Retinal pigment epithelial cell (primary cell): ENCODE measurements around the gene CBLN3.
"Not testable (repeated sequence)": the region's sequence is repeated elsewhere in the genome, so short reads cannot be mapped to it uniquely, and the experiment has no call there.

Experiments
- DNase-seq: peaks from one replicate; pipeline ENCODE4 v3.0.0-alpha.2; 2010; ENCODE audit warnings: low read depth
- H3K4me3 ChIP-seq: 2 replicates; pipeline ENCODE4 v1.5.1; 2011; ENCODE audit warnings: mild to moderate bottlenecking, low read length, control low read depth, moderate library complexity
- CTCF ChIP-seq: conservative IDR thresholded peaks from 2 replicates; pipeline ENCODE4 v1.5.1; 2011; ENCODE audit warnings: low read depth, low read length, control low read depth, inconsistent platforms

The CBLN3 gene

DNA sequence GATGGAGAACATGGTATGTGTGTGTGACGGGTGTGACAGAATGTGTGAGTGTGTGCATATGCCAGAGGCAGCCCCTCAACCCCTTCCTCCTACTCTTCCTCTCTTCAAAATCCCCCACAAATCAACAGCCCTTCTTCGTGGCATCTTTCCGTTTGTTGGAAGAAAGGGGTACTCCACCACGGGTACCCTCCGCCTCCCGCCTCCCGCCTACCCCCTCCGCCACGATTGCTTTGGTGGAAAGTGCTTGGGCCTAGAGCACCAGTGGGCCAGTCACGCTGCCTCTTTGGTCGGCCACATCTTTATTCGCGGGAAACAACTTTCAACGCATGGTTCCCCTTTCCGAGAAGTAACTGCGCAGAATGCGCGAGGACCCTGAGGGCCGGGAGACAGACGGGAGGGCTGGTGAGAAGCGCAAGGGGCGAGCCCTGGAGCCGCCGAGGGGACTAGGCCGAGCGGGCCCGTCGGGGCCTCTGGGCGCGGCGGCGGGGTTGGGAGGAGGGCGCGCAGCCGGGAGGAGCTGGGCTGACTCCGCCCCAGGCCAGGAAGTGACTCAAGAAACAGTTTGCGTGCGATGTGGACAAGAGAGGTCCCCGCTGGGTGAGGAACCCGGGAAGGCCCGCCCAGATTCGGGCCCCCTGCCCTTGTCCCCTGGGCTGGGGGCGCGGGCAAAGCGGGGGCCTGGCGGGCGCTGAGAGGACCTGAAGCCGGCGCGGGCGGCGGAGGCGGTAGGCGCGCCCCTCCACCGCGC, at the start of gene CBLN3, which contains the start of gene KHNYN:
Gene CBLN3, minus strand, starts transcription at position 274 of the 748 bp plus-strand sequence. CDS start 614 bp downstream, outside the sequence.
Gene KHNYN, plus strand, starts transcription at position 560 of the 748 bp plus-strand sequence. CDS start 777 bp downstream, outside the sequence.
- DNase-seq = peak; percentile 62
- peak within 1 kb of the TSS; percentile 80 for H3K4me3 ChIP-seq
- no peak for TF ChIP-seq CTCF

DNA sequence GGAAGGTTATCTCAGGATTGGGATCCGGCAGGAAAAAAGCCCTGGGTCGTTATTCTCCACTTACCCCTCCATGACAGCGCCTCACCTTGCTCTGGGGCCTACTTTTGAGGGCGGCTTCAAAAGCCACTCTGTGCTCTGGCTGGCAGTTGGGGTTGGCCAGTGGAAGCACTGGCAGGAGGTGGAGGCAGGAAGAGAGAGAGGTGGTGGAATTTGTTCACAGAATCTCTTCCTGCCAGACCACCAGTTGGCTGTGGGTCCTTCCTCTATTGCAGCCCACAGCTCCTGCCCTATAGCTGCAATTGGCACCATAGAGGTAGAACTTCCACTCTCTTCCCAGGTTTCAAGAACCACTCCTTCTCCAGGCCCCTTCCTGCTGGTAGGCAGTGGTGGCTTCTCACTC, 45.8 kb upstream of the CBLN3 start:
- no peak overlapping the region for H3K4me3 ChIP-seq
- DNase-seq = no peak
- TF ChIP-seq CTCF = no peak

DNA sequence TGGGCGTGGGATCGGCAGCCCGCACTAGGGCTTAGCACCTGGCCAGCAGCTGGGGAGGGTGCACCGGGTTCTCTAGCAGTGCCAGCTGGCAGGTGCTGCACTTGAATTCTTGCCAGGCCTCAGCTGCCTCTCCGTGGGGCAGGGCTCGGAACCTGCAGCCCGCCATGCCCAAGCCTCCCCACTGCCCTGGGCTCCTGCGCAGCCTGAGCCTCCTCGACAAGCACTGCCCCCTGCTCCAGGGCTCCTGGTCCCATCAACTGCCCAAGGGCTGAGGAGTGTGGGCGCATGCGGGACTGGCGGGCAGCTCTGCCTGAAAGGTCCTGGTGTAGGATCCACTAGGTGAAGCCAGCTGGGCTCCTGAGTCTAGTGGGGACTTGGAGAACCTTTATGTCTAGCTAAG, 43.7 kb upstream of the CBLN3 start:
- no peak for TF ChIP-seq CTCF
- no peak overlapping the region for H3K4me3 ChIP-seq
- DNase-seq = no peak

GRCh38 chr14:24470450-24470849, 41.0 kb upstream of the CBLN3 start:
- H3K4me3 ChIP-seq, DNase-seq: not testable (repeated sequence)

DNA sequence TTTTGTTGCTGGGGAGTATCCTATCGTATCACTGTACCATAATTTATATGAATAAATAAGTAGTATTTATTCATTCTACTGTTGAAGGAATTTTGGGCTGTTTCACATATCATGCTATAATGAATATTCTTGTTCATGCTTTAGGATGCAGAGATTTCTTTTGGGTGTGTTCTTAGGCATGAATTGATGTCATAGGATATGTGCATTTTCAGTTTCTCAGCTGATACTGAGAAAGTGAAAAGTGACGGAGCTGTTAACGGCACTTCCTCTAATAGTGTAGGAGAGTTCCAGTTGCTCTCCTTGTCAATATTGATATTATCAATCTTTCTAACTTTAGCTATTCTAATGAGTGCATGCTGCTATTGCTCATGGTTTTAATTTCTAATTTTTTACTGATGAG, 36.3 kb upstream of the CBLN3 start:
- no peak for TF ChIP-seq CTCF
- no peak overlapping the region for H3K4me3 ChIP-seq
- DNase-seq = no peak

- TF ChIP-seq CTCF = no peak
- no peak overlapping the region for H3K4me3 ChIP-seq
- no peak for DNase-seq
Observed at GRCh38 chr14:24465368-24465767, 35.9 kb upstream of the CBLN3 start.

DNA sequence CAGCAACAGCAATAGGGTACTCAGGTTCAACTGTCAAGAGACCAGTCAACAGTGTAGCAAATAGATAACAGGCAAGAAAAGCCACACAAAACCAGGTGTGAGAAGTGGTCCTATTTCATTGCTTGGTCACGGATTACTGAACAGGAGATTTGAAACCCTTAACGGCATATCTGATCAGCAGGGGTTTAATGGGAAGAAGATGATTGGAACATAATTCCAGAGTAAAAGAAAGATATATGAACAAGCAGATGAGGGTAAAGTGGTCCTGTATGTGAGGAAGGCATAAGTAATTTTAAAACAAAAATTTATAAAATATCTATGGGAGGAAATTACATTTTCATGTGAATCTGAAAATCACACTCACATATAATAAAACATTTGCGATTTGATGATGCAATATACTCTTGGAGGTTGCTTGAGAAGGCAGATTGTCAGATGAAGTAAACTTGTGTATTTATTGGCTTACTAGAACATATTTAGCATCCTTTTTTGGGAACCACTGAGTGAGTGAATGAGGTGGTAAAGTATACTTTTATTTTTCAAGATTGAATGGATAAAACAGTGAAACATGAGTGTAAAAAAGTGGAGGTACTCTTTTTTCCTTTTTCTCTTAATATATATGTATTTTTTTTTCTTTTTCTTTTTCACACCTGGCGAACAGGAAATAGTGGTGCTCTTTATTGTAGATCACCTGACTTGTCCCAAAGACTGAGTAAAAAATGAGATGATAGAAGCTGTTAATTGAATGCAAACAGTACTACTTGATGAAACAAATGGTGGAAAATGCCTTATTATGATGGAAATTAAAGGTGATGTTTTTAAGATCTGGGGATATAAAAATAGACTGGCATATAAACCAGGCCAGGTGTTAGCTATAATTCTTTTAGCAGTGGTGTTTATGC, 34.7 kb upstream of the CBLN3 start:
- H3K4me3 ChIP-seq = no peak overlapping the region
- no peak for DNase-seq
- no peak for TF ChIP-seq CTCF
